GM12874 (cell line): ENCODE measurements around the gene RBM12.

Experiments used
- TF ChIP-seq, protein P1 (sequence below): IDR thresholded peaks from 2 replicates; pipeline ENCODE4 v1.5.1; 2011; ENCODE audit warnings: low read depth, mild to moderate bottlenecking, control low read depth, low read length, moderate library complexity; ENCODE audit not compliant: insufficient read depth

Gene RBM12

DNA sequence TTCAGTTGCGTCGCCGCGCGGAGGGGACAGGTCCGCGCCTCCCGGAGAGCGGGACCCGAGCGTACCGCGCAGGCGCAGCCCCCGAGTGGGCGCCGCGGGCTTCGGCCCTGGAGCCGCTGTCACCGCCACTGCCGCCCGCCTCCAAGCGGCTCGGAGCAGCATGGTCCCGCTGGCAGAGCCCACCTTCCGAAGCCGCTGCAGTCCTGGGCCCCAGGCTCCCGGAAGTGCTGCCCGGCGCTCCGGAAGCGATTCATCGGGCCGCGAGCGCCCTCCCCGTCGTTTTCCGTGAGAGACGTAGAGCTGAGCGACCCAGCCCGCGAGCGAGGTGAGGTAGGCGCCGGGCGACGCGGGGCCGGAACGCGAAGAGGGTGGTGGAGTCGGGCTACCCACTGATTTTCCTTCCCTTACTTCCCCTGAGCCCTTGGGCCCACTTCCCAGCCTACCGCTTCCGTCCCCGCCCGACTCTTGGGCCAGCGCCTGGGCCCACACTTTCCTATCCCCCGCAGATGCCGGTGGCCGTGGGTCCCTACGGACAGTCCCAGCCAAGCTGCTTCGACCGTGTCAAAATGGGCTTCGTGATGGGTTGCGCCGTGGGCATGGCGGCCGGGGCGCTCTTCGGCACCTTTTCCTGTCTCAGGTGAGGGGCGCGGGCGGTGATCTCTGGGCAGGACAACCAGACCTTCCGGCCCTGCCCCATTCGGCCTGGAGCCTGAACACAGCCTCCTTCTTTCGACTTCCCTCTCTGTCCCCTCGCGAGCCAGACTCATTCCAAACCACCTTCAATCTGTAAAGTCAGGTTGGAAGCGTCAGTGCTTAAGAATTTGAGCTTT, 34.6 kb upstream of the RBM12 start, which contains the start of the genes NFS1 and ROMO1:
NFS1 (minus strand) TSS at position 226 of the 830 bp plus-strand sequence; CDS start at position 162, 64 bp downstream.
ROMO1 (plus strand) TSS at position 279 of the 830 bp plus-strand sequence; CDS start at position 507, 228 bp downstream.
- TF ChIP-seq, protein P1, sequence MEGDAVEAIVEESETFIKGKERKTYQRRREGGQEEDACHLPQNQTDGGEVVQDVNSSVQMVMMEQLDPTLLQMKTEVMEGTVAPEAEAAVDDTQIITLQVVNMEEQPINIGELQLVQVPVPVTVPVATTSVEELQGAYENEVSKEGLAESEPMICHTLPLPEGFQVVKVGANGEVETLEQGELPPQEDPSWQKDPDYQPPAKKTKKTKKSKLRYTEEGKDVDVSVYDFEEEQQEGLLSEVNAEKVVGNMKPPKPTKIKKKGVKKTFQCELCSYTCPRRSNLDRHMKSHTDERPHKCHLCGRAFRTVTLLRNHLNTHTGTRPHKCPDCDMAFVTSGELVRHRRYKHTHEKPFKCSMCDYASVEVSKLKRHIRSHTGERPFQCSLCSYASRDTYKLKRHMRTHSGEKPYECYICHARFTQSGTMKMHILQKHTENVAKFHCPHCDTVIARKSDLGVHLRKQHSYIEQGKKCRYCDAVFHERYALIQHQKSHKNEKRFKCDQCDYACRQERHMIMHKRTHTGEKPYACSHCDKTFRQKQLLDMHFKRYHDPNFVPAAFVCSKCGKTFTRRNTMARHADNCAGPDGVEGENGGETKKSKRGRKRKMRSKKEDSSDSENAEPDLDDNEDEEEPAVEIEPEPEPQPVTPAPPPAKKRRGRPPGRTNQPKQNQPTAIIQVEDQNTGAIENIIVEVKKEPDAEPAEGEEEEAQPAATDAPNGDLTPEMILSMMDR: peak; percentile 16; the same call in 1 of the 2 replicates

DNA sequence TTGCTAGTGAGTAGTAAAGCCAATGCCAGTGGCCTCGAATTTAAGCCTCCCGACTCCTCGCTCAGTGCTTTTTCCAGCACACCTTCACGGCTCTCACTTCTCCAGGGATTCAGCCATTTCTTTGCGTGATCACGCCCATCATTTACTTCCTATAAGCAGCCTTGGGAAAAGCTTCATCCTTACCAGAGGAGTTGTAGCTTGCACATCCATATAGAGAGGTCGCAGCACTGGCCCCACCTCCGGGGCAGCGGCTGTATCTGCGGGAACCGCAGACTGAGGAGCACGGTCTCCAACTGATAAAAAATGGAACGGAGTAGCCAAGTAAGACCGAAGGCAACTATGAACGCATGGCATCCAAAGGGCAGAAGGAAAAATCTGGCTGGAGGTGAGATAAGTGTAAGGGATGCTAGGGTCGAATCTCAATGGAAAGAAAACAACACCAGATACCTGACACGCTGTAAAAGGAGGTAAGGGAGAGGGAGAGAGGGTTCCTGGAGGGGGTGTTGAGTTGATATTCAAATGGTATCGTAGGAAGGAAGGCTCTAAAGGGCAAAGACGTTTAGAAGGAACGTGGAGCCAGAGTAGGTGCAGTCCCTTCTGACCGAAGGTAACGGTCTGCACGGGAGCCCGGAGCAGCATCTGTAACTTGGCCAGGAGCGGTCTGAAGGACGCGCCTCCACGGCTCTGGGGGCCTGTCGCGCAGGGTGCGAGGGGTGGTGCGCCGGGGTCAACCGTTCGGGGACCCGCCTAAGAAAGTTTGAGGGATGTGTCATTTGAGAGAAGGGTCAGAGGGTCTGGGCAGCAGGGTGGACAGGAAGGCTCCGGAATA, 33.8 kb upstream of the RBM12 start:
- TF ChIP-seq, protein P1: no peak

DNA sequence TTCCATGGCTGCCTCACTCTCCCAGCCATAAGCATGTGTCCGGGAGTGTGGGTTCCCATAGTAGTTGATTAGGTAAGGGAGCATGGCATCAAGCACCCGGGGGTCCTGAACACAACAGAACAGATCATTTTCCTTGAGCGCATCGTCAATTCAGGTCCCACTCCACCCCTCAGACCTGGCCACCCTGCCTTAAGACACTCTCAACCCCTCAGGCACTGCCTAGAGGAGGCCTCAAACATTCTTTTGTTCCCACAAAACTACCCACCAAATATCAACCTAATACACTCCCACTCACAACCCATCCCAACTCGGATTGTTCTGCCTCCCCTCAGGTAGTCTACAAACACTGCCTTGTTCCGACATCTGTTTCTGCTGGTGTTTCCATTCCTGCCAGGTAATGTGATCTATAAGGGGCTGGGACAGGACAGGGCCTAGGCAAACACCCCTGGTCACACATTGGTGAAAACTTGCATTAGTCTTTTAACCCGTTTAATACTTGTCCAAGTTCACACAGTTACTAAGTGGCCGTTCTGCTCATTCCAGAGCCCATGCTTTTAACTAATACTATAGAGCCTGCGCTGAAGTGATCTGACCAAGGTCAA, 33.1 kb upstream of the RBM12 start:
- TF ChIP-seq, protein P1: no peak

DNA sequence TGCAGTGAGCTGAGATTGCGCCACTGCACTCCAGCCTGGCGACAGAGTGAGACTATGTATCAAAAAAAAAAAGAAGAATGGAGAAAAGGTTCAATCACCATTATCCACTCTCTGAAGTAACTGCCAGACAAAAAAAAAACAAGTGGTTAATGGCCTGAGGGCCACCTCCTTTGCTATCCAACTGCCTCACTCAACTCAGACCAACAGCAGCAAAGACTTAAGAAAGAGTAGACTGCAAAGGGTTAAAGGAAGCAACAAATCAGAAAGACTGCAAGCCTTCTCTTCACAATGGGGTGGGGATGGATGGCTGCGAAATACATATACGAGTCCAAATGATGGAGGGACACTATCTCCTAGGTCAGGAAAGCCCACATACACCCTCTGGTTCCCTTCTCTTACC, 31.3 kb upstream of the RBM12 start:
- TF ChIP-seq, protein P1: no peak

DNA sequence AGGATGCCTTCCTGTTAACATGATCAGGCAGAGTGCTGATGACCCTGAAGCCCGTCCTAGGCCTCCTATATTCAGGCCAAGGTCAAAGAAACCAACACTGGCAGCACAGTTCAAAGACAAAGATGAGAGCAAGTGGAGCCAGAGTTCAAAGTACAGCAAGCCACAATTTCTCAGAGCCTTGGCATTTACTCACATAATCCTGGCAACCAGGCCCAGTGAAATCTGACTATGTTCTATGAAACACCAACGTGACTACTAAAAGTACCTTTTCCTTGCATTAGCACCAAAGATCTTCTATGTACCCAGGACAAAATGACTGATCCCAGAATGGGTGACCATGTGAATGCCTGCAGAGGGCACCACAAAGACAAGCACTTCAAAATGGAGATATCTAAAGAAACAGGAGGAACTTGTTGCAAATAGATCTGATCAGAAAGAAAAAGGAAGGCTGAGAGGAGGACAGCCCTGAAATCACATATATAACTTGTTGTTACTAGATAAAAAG, 30.6 kb upstream of the RBM12 start:
- TF ChIP-seq, protein P1: no peak

DNA sequence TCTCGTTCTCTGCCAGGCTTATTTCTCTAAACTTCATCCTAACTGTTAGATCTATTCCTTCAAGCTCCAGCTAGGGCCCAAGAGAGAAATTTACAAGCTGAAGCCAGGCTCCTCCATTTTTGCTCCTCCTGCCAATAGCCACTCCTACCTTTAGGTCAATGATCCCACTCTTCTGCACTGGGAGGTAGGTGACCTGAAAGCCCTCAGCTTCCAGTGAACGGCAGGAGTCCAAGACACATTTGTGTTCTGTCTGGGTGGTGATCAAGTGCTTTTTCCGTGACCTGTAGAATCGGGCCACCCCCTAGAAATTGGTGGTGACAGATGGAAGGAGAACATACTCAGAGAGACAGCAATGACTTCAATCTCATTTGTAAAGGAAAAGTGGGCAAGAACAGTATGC, 25.6 kb upstream of the RBM12 start:
- TF ChIP-seq, protein P1: no peak
